ENCODE measurements around the gene TMEM181. TPM values are rescaled to one million over a fixed set of nuclear protein-coding genes. Genes with fewer than 3 reads are reported as not detected.

Gene TMEM181
- polyA plus RNA-seq, 1 of the 3 experiments (the other 2 are of a cell fraction) = 19.5 TPM

DNA sequence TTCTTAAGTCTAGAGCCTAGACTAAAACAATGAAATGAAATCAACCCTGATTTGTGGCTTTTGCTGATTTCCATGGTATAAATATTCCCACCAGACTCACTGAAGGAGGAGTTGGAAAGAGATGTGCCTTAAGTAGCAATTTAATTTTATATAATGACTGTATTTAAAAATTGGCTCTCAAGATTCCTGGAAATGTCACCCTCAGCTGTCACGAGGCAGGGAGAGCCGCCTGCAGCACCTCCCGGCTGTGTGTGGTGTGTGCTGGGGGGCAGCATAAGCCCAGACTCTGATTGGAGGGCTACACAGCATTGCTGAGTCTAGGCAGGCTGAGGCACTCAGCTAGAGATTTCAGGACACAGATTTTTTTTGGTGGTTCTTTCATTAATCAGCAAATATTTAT is 40.6 kb upstream of the TMEM181 start:
- H3K27ac ChIP-seq (ENCODE audit: low read depth in 2 of 2, low read length in 1 of 2) = no peak overlapping the region
- TF ChIP-seq, protein P1, sequence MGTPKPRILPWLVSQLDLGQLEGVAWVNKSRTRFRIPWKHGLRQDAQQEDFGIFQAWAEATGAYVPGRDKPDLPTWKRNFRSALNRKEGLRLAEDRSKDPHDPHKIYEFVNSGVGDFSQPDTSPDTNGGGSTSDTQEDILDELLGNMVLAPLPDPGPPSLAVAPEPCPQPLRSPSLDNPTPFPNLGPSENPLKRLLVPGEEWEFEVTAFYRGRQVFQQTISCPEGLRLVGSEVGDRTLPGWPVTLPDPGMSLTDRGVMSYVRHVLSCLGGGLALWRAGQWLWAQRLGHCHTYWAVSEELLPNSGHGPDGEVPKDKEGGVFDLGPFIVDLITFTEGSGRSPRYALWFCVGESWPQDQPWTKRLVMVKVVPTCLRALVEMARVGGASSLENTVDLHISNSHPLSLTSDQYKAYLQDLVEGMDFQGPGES (IDR thresholded peaks at IDR 0.05; ENCODE audit: low read depth, low read length) = no peak
- no peak for TF ChIP-seq SIN3A (IDR thresholded peaks at IDR 0.05; ENCODE audit: borderline replicate concordance, low read depth, low read length)
- TF ChIP-seq, protein P2, sequence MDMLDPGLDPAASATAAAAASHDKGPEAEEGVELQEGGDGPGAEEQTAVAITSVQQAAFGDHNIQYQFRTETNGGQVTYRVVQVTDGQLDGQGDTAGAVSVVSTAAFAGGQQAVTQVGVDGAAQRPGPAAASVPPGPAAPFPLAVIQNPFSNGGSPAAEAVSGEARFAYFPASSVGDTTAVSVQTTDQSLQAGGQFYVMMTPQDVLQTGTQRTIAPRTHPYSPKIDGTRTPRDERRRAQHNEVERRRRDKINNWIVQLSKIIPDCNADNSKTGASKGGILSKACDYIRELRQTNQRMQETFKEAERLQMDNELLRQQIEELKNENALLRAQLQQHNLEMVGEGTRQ (IDR thresholded peaks at IDR 0.05; ENCODE audit: borderline replicate concordance, low read depth, low read length) = no peak
- TF ChIP-seq EZH2phosphoT487 (IDR thresholded peaks at IDR 0.05; ENCODE audit: borderline replicate concordance, low read depth) = no peak
- no peak for TF ChIP-seq TAF1 (IDR thresholded peaks at IDR 0.05; ENCODE audit: borderline replicate concordance, low read depth, low read length)
- TF ChIP-seq NFIC (IDR thresholded peaks at IDR 0.05; ENCODE audit: borderline replicate concordance) = no peak
- no peak for TF ChIP-seq POLR2AphosphoS5 (IDR thresholded peaks at IDR 0.05; ENCODE audit: low read depth, low read length)
- no peak for TF ChIP-seq RAD21 (IDR thresholded peaks at IDR 0.05; ENCODE audit: low read length)
- no peak for TF ChIP-seq FOSL2 (IDR thresholded peaks at IDR 0.05; ENCODE audit: borderline replicate concordance, low read depth)
- TF ChIP-seq GATA2 (CRISPR knock-in tag; IDR thresholded peaks at IDR 0.05) = no peak
- no peak for TF ChIP-seq NRF1 (IDR thresholded peaks at IDR 0.05; ENCODE audit: low read depth, low read length)
- no peak for TF ChIP-seq CHD2 (IDR thresholded peaks at IDR 0.05; ENCODE audit: low read length, partially characterized antibody)
- no peak for TF ChIP-seq FOXJ3 (CRISPR knock-in tag; IDR thresholded peaks at IDR 0.05)
- TF ChIP-seq JUND (IDR thresholded peaks at IDR 0.05) = no peak
- TF ChIP-seq ELF1 (IDR thresholded peaks at IDR 0.05) = no peak
- no peak for TF ChIP-seq TCF12 (IDR thresholded peaks at IDR 0.05)
- peaks cover 5 to 12% of the 10 kb centered on the region in 2 experiments; a peak in 3 of 4 replicates for H3K4me1 ChIP-seq (ENCODE audit: control insufficient read depth in 1 of 2, insufficient read depth in 2 of 2, low read depth in 1 of 2, low read length in 1 of 2)
- H3K9me3 ChIP-seq = no peaks in the 10 kb centered on the region
- ChIA-PET POLR2A (interaction anchor here (1.1 kb wide), 1 partner anchor 16 kb away, joined by 5 read pairs; no protein-coding TSS in a partner anchor), CTCF (interaction anchor here (0.6 to 3.7 kb wide), 26 partner anchors 8 to 305 kb away, joined by 3 to 33 read pairs (median 4); partner anchors contain the start of gene TMEM181)
- no peaks in the 10 kb centered on the region for H3K27me3 ChIP-seq (ENCODE audit: insufficient read depth)
- no peak overlapping the region for H3K9ac ChIP-seq
- H3K36me3 ChIP-seq (replicated peaks in 1 of 2; ENCODE audit: control insufficient read depth in 1 of 2, insufficient read depth in 2 of 2, low read length in 1 of 2) = no peaks in the 10 kb centered on the region
- H3K79me2 ChIP-seq (ENCODE audit: insufficient read depth) = no peaks in the 10 kb centered on the region
- 92% methylated on average over 3 of the region's 3 CpGs for WGBS (ENCODE audit: low lambda C conversion rate)
- no peaks in the 10 kb centered on the region for H4K20me1 ChIP-seq (ENCODE audit: insufficient read depth)
- H3K4me2 ChIP-seq = no peak overlapping the region; the same call in 1 of the 2 replicates
- no peak for DNase-seq
- H3F3A ChIP-seq (replicated peaks; ENCODE audit: insufficient read depth) = peaks cover 14% of the 10 kb centered on the region
- no peaks in the 10 kb centered on the region for H3K9me2 ChIP-seq
- H2AFZ ChIP-seq (ENCODE audit: low read depth) = no peak overlapping the region
- no peak overlapping the region for H3K4me3 ChIP-seq (ENCODE audit: low read depth in 2 of 2, low read length in 1 of 2)

DNA sequence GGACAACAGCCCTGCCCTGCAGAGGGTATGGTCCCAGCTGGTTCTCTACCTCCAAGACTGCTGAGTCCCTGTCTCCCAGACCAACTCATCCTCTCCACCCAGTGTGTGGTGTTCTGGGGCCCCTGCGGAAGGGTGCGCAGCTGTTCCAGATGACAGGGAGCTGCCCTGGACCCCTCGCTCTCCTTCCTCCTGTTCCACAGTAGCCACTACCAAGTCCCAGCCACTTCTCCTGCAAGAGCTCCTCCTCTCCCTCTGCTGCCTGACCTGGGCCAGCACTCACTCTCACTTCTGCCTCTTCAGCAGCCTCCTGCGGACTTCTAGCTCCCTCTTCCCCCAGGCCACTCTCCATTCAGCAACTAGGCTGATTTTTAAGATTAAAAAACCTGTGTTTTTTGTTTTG is 40.1 kb upstream of the TMEM181 start:
- CTCF ChIA-PET = interaction anchor here (0.6 to 3.7 kb wide), 10 partner anchors 14 to 306 kb away, joined by 3 to 33 read pairs (median 6); no protein-coding TSS in a partner anchor
- no peaks in the 10 kb centered on the region for H3K9me3 ChIP-seq
- no peak overlapping the region for H2AFZ ChIP-seq (ENCODE audit: low read depth)
- no peaks in the 10 kb centered on the region for H3K9me2 ChIP-seq
- no peaks in the 10 kb centered on the region for H3K36me3 ChIP-seq (replicated peaks in 1 of 2; ENCODE audit: control insufficient read depth in 1 of 2, insufficient read depth in 2 of 2, low read length in 1 of 2)
- WGBS (ENCODE audit: low lambda C conversion rate) = 74% methylated on average over 4 of the region's 4 CpGs
- H3K4me1 ChIP-seq (ENCODE audit: control insufficient read depth in 1 of 2, insufficient read depth in 2 of 2, low read depth in 1 of 2, low read length in 1 of 2) = peaks cover 5 to 12% of the 10 kb centered on the region in 2 experiments; a peak in 3 of 4 replicates
- no peak overlapping the region for H3K27ac ChIP-seq (ENCODE audit: low read depth in 2 of 2, low read length in 1 of 2)
- DNase-seq = no peak
- no peaks in the 10 kb centered on the region for H3K79me2 ChIP-seq (ENCODE audit: insufficient read depth)
- POLR2A ChIA-PET = interaction anchor here (0.6 to 1.1 kb wide), 2 partner anchors 8 to 16 kb away, joined by 3 to 5 read pairs; no protein-coding TSS in a partner anchor
- H3K4me2 ChIP-seq = no peak overlapping the region
- no peak overlapping the region for H3K4me3 ChIP-seq (ENCODE audit: low read depth in 2 of 2, low read length in 1 of 2)
- no peaks in the 10 kb centered on the region for H3K27me3 ChIP-seq (ENCODE audit: insufficient read depth)
- no peaks in the 10 kb centered on the region for H4K20me1 ChIP-seq (ENCODE audit: insufficient read depth)
- peaks cover 14% of the 10 kb centered on the region for H3F3A ChIP-seq (replicated peaks; ENCODE audit: insufficient read depth)
- H3K9ac ChIP-seq = no peak overlapping the region
- no peak for TF ChIP-seq SIN3A (IDR thresholded peaks at IDR 0.05; ENCODE audit: borderline replicate concordance, low read depth, low read length)
- TF ChIP-seq CHD2 (IDR thresholded peaks at IDR 0.05; ENCODE audit: low read length, partially characterized antibody) = no peak
- no peak for TF ChIP-seq JUND (IDR thresholded peaks at IDR 0.05)
- TF ChIP-seq FOXM1 (IDR thresholded peaks at IDR 0.05; ENCODE audit: low read depth) = no peak
- no peak for TF ChIP-seq GATA2 (CRISPR knock-in tag; IDR thresholded peaks at IDR 0.05)
- TF ChIP-seq NFIC (IDR thresholded peaks at IDR 0.05; ENCODE audit: borderline replicate concordance) = no peak
- TF ChIP-seq, protein P1 (IDR thresholded peaks at IDR 0.05; ENCODE audit: low read depth, low read length) = no peak
- TF ChIP-seq SMC3 (IDR thresholded peaks at IDR 0.05; ENCODE audit: low read depth, low read length) = no peak
- TF ChIP-seq, protein P3, sequence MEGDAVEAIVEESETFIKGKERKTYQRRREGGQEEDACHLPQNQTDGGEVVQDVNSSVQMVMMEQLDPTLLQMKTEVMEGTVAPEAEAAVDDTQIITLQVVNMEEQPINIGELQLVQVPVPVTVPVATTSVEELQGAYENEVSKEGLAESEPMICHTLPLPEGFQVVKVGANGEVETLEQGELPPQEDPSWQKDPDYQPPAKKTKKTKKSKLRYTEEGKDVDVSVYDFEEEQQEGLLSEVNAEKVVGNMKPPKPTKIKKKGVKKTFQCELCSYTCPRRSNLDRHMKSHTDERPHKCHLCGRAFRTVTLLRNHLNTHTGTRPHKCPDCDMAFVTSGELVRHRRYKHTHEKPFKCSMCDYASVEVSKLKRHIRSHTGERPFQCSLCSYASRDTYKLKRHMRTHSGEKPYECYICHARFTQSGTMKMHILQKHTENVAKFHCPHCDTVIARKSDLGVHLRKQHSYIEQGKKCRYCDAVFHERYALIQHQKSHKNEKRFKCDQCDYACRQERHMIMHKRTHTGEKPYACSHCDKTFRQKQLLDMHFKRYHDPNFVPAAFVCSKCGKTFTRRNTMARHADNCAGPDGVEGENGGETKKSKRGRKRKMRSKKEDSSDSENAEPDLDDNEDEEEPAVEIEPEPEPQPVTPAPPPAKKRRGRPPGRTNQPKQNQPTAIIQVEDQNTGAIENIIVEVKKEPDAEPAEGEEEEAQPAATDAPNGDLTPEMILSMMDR (IDR thresholded peaks at IDR 0.05) = no peak
- no peak for TF ChIP-seq TEAD4 (IDR thresholded peaks at IDR 0.05; ENCODE audit: borderline replicate concordance, insufficient read depth)
